Neural cell (in vitro differentiated cells): ENCODE measurements around the gene FSD2. TPM values are rescaled to one million over a fixed set of nuclear protein-coding genes. Genes with fewer than 3 reads are reported as not detected.

ENCODE experiments used
- H2AFZ ChIP-seq: fragments of 200-600, 300-800 bp; sonication (generic), shearing (Covaris generic); 2 replicates; pipeline ENCODE4 v1.6.0; 2014; ENCODE audit warnings: low read depth, mild to moderate bottlenecking, antibody characterized with exemption, low read length, moderate library complexity
- H3F3A ChIP-seq: fragments of 200-600 bp; shearing (Covaris generic); 2 replicates; pipeline ENCODE4 v1.6.1; 2016; ENCODE audit warnings: mild to moderate bottlenecking, moderate library complexity, mixed read lengths, antibody characterized with exemption, low read length; ENCODE audit not compliant: insufficient read depth, poor library complexity, severe bottlenecking
- H3K27ac ChIP-seq: fragments of 200-600, 300-800 bp; sonication (generic), shearing (Covaris generic); 2 replicates; pipeline ENCODE4 v1.5.1; 2014; ENCODE audit warnings: mild to moderate bottlenecking, low read length, moderate library complexity
- H3K27me3 ChIP-seq: fragments of 300-800, 200-600 bp; sonication (generic), shearing (Covaris generic); 2 replicates; pipeline ENCODE4 v1.6.0; 2014; ENCODE audit warnings: mild to moderate bottlenecking, low read depth, low read length, moderate library complexity; ENCODE audit not compliant: insufficient read depth
- H3K36me3 ChIP-seq: fragments of 300-800, 200-600 bp; sonication (generic), shearing (Covaris generic); 2 replicates; pipeline ENCODE4 v1.5.1; 2014; ENCODE audit warnings: mild to moderate bottlenecking, antibody characterized with exemption, low read length, moderate library complexity; ENCODE audit not compliant: insufficient read depth
- H3K4me2 ChIP-seq: fragments of 300-800, 200-600 bp; sonication (generic), shearing (Covaris generic); 2 replicates; pipeline ENCODE4 v1.6.0; 2014; ENCODE audit warnings: mild to moderate bottlenecking, low read length
- H3K4me3 ChIP-seq: fragments of 300-800, 200-600 bp; sonication (generic), shearing (Covaris generic); 2 replicates; pipeline ENCODE4 v1.5.1; 2014; ENCODE audit warnings: mild to moderate bottlenecking, low read length, moderate library complexity
- H3K79me2 ChIP-seq: fragments of 200-600 bp; shearing (Covaris generic); replicated peaks from 2 replicates; pipeline ENCODE4 v1.6.0; 2014; ENCODE audit warnings: mild to moderate bottlenecking, low read length, moderate library complexity; ENCODE audit not compliant: insufficient read depth
- H3K9ac ChIP-seq: fragments of 300-800, 200-600 bp; sonication (generic), shearing (Covaris generic); 2 replicates; pipeline ENCODE4 v1.6.1; 2016; ENCODE audit warnings: mild to moderate bottlenecking, low read length, mixed read lengths
- H3K9me2 ChIP-seq: fragments of 200-600 bp; shearing (Covaris generic); 2 replicates; pipeline ENCODE4 v1.6.1; 2016; ENCODE audit warnings: mild to moderate bottlenecking, low read length, mixed read lengths; ENCODE audit not compliant: insufficient read depth
- H3K9me3 ChIP-seq: fragments of 200-600, 300-800 bp; sonication (generic), shearing (Covaris generic); 2 replicates; pipeline ENCODE4 v1.6.1; 2016; ENCODE audit warnings: mild to moderate bottlenecking, mixed run types, low read length, moderate library complexity, mixed read lengths
- H4K20me1 ChIP-seq: fragments of 200-600 bp; shearing (Covaris generic); 2 replicates; pipeline ENCODE4 v1.6.1; 2016; ENCODE audit warnings: mild to moderate bottlenecking, mixed run types; ENCODE audit not compliant: insufficient read depth
- CTCF ChIP-seq: fragments of 450-650 bp; IDR thresholded peaks from 2 replicates; pipeline ENCODE4 v1.5.1; 2014; ENCODE audit warnings: antibody characterized with exemption, mild to moderate bottlenecking, moderate library complexity; ENCODE audit not compliant: poor library complexity, severe bottlenecking
- EP300 ChIP-seq: fragments of 450-650 bp; conservative IDR thresholded peaks from 2 replicates; pipeline ENCODE4 v1.6.1; 2014; ENCODE audit warnings: antibody characterized with exemption, mild to moderate bottlenecking, moderate library complexity; ENCODE audit not compliant: poor library complexity, severe bottlenecking
- EZH2 ChIP-seq: fragments of 200-600, 300-800 bp; shearing (Covaris generic), sonication (generic); IDR thresholded peaks from 2 replicates; pipeline ENCODE4 v1.6.1; 2014; ENCODE audit warnings: antibody characterized with exemption, low read length, borderline replicate concordance, mild to moderate bottlenecking; ENCODE audit not compliant: insufficient read depth, poor library complexity, severe bottlenecking
- MXI1 ChIP-seq: fragments of 450-650 bp; conservative IDR thresholded peaks from 2 replicates; pipeline ENCODE4 v1.6.1; 2014; ENCODE audit warnings: antibody characterized with exemption, mild to moderate bottlenecking; ENCODE audit not compliant: poor library complexity, severe bottlenecking
- POLR2AphosphoS5 ChIP-seq: IDR thresholded peaks from 2 replicates; pipeline ENCODE4 v1.6.1; 2012
- RAD21 ChIP-seq: fragments of 450-650 bp; conservative IDR thresholded peaks from 2 replicates; pipeline ENCODE4 v1.6.1; 2014; ENCODE audit warnings: antibody characterized with exemption, mild to moderate bottlenecking, moderate library complexity
- REST ChIP-seq: IDR thresholded peaks from 2 replicates; pipeline ENCODE4 v1.6.1; 2012; ENCODE audit warnings: borderline replicate concordance
- SMC3 ChIP-seq: fragments of 450-650 bp; conservative IDR thresholded peaks from 2 replicates; pipeline ENCODE4 v1.6.1; 2014; ENCODE audit warnings: antibody characterized with exemption, mild to moderate bottlenecking, moderate library complexity; ENCODE audit not compliant: poor library complexity
- TAF1 ChIP-seq: IDR thresholded peaks from 2 replicates; pipeline ENCODE4 v1.6.1; 2012; ENCODE audit warnings: low read depth
- polyA plus RNA-seq: library from polyadenylated mRNA; depleted of rRNA; stranded (reverse); fragments of >200 nt; gene quantifications from 2 replicates; pipeline ENCODE4 v1.2.3, GENCODE V29; 2014

Gene FSD2
- polyA plus RNA-seq, 1 donor from 2014 or later, result not detected

GRCh38 chr15:82849556-82850512 is 44.0 kb upstream of the FSD2 start:
- Histone ChIP-seq H3K4me3 (no peak overlapping the region), H2AFZ (no peak overlapping the region), H3K9ac (no peak overlapping the region), H3K4me2 (no peak overlapping the region), H3K9me3 (no peaks in the 10 kb centered on the region), H3F3A (no peaks in the 10 kb centered on the region), H3K27me3 (no peaks in the 10 kb centered on the region), H3K79me2 (no peaks in the 10 kb centered on the region), H3K27ac (no peak overlapping the region), H3K9me2 (no peaks in the 10 kb centered on the region), H4K20me1 (no peaks in the 10 kb centered on the region), H3K36me3 (no peaks in the 10 kb centered on the region)
- TF ChIP-seq MXI1, result no peak
- no peak for TF ChIP-seq EP300
- TF ChIP-seq TAF1, result no peak
- no peak for TF ChIP-seq POLR2AphosphoS5
- TF ChIP-seq REST, result no peak
- TF ChIP-seq EZH2, result no peak
- TF ChIP-seq RAD21, result peak; percentile 58
- peak; percentile 58 for TF ChIP-seq SMC3
- TF ChIP-seq CTCF, result peak; percentile 56

GRCh38 chr15:82848241-82848993 is 42.5 kb upstream of the FSD2 start:
- H3K9ac ChIP-seq, result no peak overlapping the region
- no peaks in the 10 kb centered on the region for H3K36me3 ChIP-seq

More at GRCh38 chr15:82848241-82848993, 42.5 kb upstream of the FSD2 start:
- Histone ChIP-seq H4K20me1 (no peaks in the 10 kb centered on the region), H3K9me3 (no peaks in the 10 kb centered on the region), H3F3A (no peaks in the 10 kb centered on the region), H3K79me2 (no peaks in the 10 kb centered on the region), H3K27ac (no peak overlapping the region), H2AFZ (no peak overlapping the region), H3K27me3 (no peaks in the 10 kb centered on the region), H3K4me3 (no peak overlapping the region), H3K4me2 (no peak overlapping the region), H3K9me2 (no peaks in the 10 kb centered on the region)
- no peak for TF ChIP-seq RAD21
